Kidney (tissue), 14 donors: ENCODE results near the gene PTPN1. TPM values are rescaled to one million over a fixed set of nuclear protein-coding genes. Genes with fewer than 3 reads are reported as not detected.

Experiments
- DNase-seq, 5 donors: peaks; one replicate each; pipeline ENCODE4 v3.0.0-alpha.2; 2013 to 2020
- FAIRE-seq: peaks from 2 replicates; lab custom pipeline; 2012; peaks lifted over from hg19 to GRCh38; lab: Jason Lieb, UNC
- H3K27ac ChIP-seq, 2 donors: one replicate each; pipeline ENCODE4 v1.7.0; 2013; ENCODE audit warnings: low read depth in 2 of 2, low read length in 2 of 2, inconsistent platforms in 1 of 2
- H3K27me3 ChIP-seq: one replicate; pipeline ENCODE4 v1.7.1; 2013; ENCODE audit warnings: low read length, inconsistent platforms; ENCODE audit not compliant: control insufficient read depth, insufficient read depth
- H3K36me3 ChIP-seq, 3 donors: one replicate each; pipeline versions ENCODE4 v1.7.0 to v1.7.1; 2013; ENCODE audit warnings: low read length in 3 of 3, control low read depth in 1 of 3, inconsistent platforms in 1 of 3; ENCODE audit not compliant: insufficient read depth in 3 of 3, control insufficient read depth in 2 of 3
- H3K4me1 ChIP-seq, 3 donors: one replicate each; pipeline versions ENCODE4 v1.7.0 to v1.7.1; 2013; ENCODE audit warnings: low read length in 3 of 3, inconsistent platforms in 1 of 3, low read depth in 1 of 3; ENCODE audit not compliant: control insufficient read depth in 2 of 3, insufficient read depth in 2 of 3
- H3K4me3 ChIP-seq, 3 donors: one replicate each; pipeline versions ENCODE4 v1.7.0 to v1.8.1; 2013; ENCODE audit warnings: low read length in 3 of 3, control low read depth in 1 of 3, inconsistent platforms in 1 of 3
- H3K9ac ChIP-seq, 3 donors: one replicate each; pipeline versions ENCODE4 v1.7.0 to v1.7.1; 2013; ENCODE audit warnings: low read length in 3 of 3, control low read depth in 1 of 3, inconsistent platforms in 1 of 3
- H3K9me3 ChIP-seq, 3 donors: one replicate each; pipeline versions ENCODE4 v1.7.0 to v1.7.1; 2013; ENCODE audit warnings: low read length in 3 of 3, control low read depth in 1 of 3, inconsistent platforms in 1 of 3; ENCODE audit not compliant: control insufficient read depth in 2 of 3, insufficient read depth in 1 of 3
- CTCF ChIP-seq: IDR thresholded peaks from 3 replicates; pipeline ENCODE4 v1.5.1; 2012; ENCODE audit warnings: mild to moderate bottlenecking, moderate library complexity, borderline replicate concordance; ENCODE audit not compliant: insufficient read depth; ENCODE audit errors: extremely low read depth
- intact Hi-C: fragments of 100-400 bp; cut with DNase I; formaldehyde crosslinking; loops from one replicate; pipeline ENCODE4 v1.11.1; 2022
- polyA plus RNA-seq: library from polyadenylated mRNA; stranded (reverse); fragments of 350-450 nt; fragmentation: Illumina TruSeq; extraction: RNeasy Lipid Tissue Mini Kit (QIAGEN cat#74804); gene quantifications from one replicate; pipeline ENCODE4 v1.2.3, GENCODE V29; 2014; ENCODE audit warnings: low read depth, low replicate concordance; ENCODE audit not compliant: insufficient read depth
- total RNA-seq: library from RNA; stranded (reverse); fragmentation: NEBNext Ultra II Directional; extraction: Animal tissue kit (Norgen Biotek cat#: 25700); gene quantifications from one replicate; pipeline ENCODE4 v1.2.1, GENCODE V29; 2021
- donor health status: control.
- donor health status: control.
- donor health status: control.
- donor health status: control.
- donor health status: control.
- donor health status: DM: yes; HTN: yes; CAD: no.
- donor health status: Normal renal cell carcinoma (clear cell type).

PTPN1 gene
- total and polyA plus RNA-seq, 2 donors from 2014 or later = 29.6 to 80.4 TPM

- intact Hi-C loops = no loop called here
- H3K4me3 ChIP-seq = no peak overlapping the region
- H3K9ac ChIP-seq = no peak overlapping the region
- FAIRE-seq (no peak), DNase-seq (peak in 1 of 5 donors; percentile 66)
- H3K27me3 ChIP-seq = no peaks in the 10 kb centered on the region
- H3K4me1 ChIP-seq = peaks cover 0 to 6% (median 0%) of the 10 kb centered on the region in 3 donors
- peaks cover 0 to 39% (median 27%) of the 10 kb centered on the region in 3 donors for H3K36me3 ChIP-seq
- H3K9me3 ChIP-seq = no peaks in the 10 kb centered on the region
- TF ChIP-seq CTCF = no peak
- H3K27ac ChIP-seq = no peak overlapping the region
These were observed 77.2 kb downstream of the PTPN1 start for GRCh38 chr20:50587291-50587961.

- no peak for FAIRE-seq
These were observed 78.0 kb downstream of the PTPN1 start for GRCh38 chr20:50588034-50588736.

GRCh38 chr20:50589548-50590347, 79.6 kb downstream of the PTPN1 start:
- no peaks in the 10 kb centered on the region for H3K27me3 ChIP-seq
- peaks cover 0 to 13% (median 0%) of the 10 kb centered on the region in 3 donors for H3K4me1 ChIP-seq
- no peak overlapping the region for H3K27ac ChIP-seq
- H3K9ac ChIP-seq = no peak overlapping the region
- intact Hi-C loops = no loop called here
- H3K4me3 ChIP-seq = no peak overlapping the region
- FAIRE-seq (no peak), DNase-seq (peak in 1 of 5 donors; percentile 63)
- no peak for TF ChIP-seq CTCF
- H3K36me3 ChIP-seq = peaks cover 0 to 26% (median 22%) of the 10 kb centered on the region in 3 donors
- H3K9me3 ChIP-seq = no peaks in the 10 kb centered on the region

More at GRCh38 chr20:50588034-50588736, 78.0 kb downstream of the PTPN1 start:
- DNase-seq = peak in 3 of 5 donors; percentile 44 to 52 (median 51)
- Histone ChIP-seq H3K4me3 (no peak overlapping the region), H3K4me1 (peaks cover 0 to 13% (median 0%) of the 10 kb centered on the region in 3 donors), H3K27ac (no peak overlapping the region), H3K36me3 (peaks cover 0 to 35% (median 26%) of the 10 kb centered on the region in 3 donors), H3K9me3 (no peaks in the 10 kb centered on the region), H3K9ac (no peak overlapping the region), H3K27me3 (no peaks in the 10 kb centered on the region)
- peak; percentile 74 for TF ChIP-seq CTCF
- intact Hi-C loops = no loop called here
